Neuronal stem cell (in vitro differentiated cells): ENCODE measurements around the gene DNMT3B.

Experiments
- DNase-seq: peaks from one replicate; pipeline ENCODE4 v3.0.0-alpha.2; 2013; ENCODE audit warnings: low spot score
- H2AFZ ChIP-seq: one replicate; pipeline ENCODE4 v1.6.1; 2013; ENCODE audit warnings: mild to moderate bottlenecking, low read length, inconsistent platforms
- H2AK5ac ChIP-seq: 2 replicates; pipeline ENCODE4 v1.6.1; 2013; ENCODE audit warnings: low read depth, mild to moderate bottlenecking, inconsistent platforms, low read length, moderate library complexity, mixed read lengths
- H2BK120ac ChIP-seq: 2 replicates; pipeline ENCODE4 v1.6.1; 2013; ENCODE audit warnings: low read depth, mild to moderate bottlenecking, inconsistent platforms, low read length, moderate library complexity, mixed read lengths
- H2BK12ac ChIP-seq: one replicate; pipeline ENCODE4 v1.6.1; 2013; ENCODE audit warnings: low read length, inconsistent platforms
- H2BK15ac ChIP-seq: 2 replicates; pipeline ENCODE4 v1.6.1; 2013; ENCODE audit warnings: mild to moderate bottlenecking, low read length, inconsistent platforms, mixed read lengths
- H2BK5ac ChIP-seq: one replicate; pipeline ENCODE4 v1.6.1; 2013; ENCODE audit warnings: inconsistent platforms, mild to moderate bottlenecking, low read length, moderate library complexity
- H3K14ac ChIP-seq: one replicate; pipeline ENCODE4 v1.6.1; 2013; ENCODE audit warnings: low read length, inconsistent platforms
- H3K18ac ChIP-seq: 2 replicates; pipeline ENCODE4 v1.6.1; 2013; ENCODE audit warnings: low read length, inconsistent platforms
- H3K23ac ChIP-seq: 2 replicates; pipeline ENCODE4 v1.6.1; 2013; ENCODE audit warnings: low read depth, mild to moderate bottlenecking, mixed read lengths, low read length, inconsistent platforms; ENCODE audit not compliant: poor library complexity
- H3K27ac ChIP-seq: replicated peaks from 3 replicates; pipeline ENCODE4 v1.5.1; 2013; ENCODE audit warnings: low read length, inconsistent platforms
- H3K27me3 ChIP-seq, 3 experiments: 2 replicates each; pipeline ENCODE4 v1.6.1; 2013; ENCODE audit warnings: low read length in 3 of 3, mild to moderate bottlenecking in 2 of 3, inconsistent platforms in 1 of 3, low read depth in 1 of 3, mixed read lengths in 1 of 3, moderate library complexity in 1 of 3; ENCODE audit not compliant: control insufficient read depth in 3 of 3, insufficient read depth in 3 of 3
- H3K36me3 ChIP-seq, 2 donors: replicated peaks in 1 of 2; 2 replicates each; pipeline ENCODE4 v1.6.1; 2013; ENCODE audit warnings: low read length in 2 of 2; ENCODE audit not compliant: control insufficient read depth in 2 of 2, insufficient read depth in 2 of 2
- H3K4ac ChIP-seq: 2 replicates; pipeline ENCODE4 v1.6.1; 2013; ENCODE audit warnings: inconsistent platforms, mild to moderate bottlenecking, low read length, moderate library complexity
- H3K4me1 ChIP-seq, 2 donors: 1 replicate in 1 of 2; 2 replicates in 1 of 2; pipeline ENCODE4 v1.6.1; 2013; ENCODE audit warnings: low read length in 2 of 2, low read depth in 1 of 2; ENCODE audit not compliant: control insufficient read depth in 2 of 2, insufficient read depth in 1 of 2
- H3K4me2 ChIP-seq: one replicate; pipeline ENCODE4 v1.6.1; 2013; ENCODE audit warnings: mild to moderate bottlenecking, low read length, inconsistent platforms; ENCODE audit not compliant: insufficient read depth, poor library complexity, severe bottlenecking
- H3K4me3 ChIP-seq, 2 donors: 2 replicates each; pipeline ENCODE4 v1.5.1; 2013; ENCODE audit warnings: low read length in 2 of 2, mild to moderate bottlenecking in 2 of 2, inconsistent platforms in 1 of 2, moderate library complexity in 1 of 2
- H3K79me1 ChIP-seq: one replicate; pipeline ENCODE4 v1.6.1; 2013; ENCODE audit warnings: low read depth, mild to moderate bottlenecking, inconsistent platforms, low read length, moderate library complexity
- H3K9ac ChIP-seq: one replicate; pipeline ENCODE4 v1.6.1; 2013; ENCODE audit warnings: mild to moderate bottlenecking, low read depth, low read length, inconsistent platforms; ENCODE audit not compliant: poor library complexity
- H3K9me3 ChIP-seq, 2 donors: replicated peaks in 1 of 2; 2 replicates each; pipeline versions ENCODE3 to v1.6.1; 2013; ENCODE audit warnings: low read length in 2 of 2, mild to moderate bottlenecking in 2 of 2, inconsistent platforms in 1 of 2, low read depth in 1 of 2, mixed read lengths in 1 of 2, moderate library complexity in 1 of 2; ENCODE audit not compliant: control insufficient read depth in 2 of 2, insufficient read depth in 1 of 2
- H4K8ac ChIP-seq: one replicate; pipeline ENCODE4 v1.6.1; 2013; ENCODE audit warnings: low read depth, mild to moderate bottlenecking, inconsistent platforms, low read length, moderate library complexity
- H4K91ac ChIP-seq: one replicate; pipeline ENCODE4 v1.6.1; 2013; ENCODE audit warnings: low read length, low read depth, mild to moderate bottlenecking, inconsistent platforms; ENCODE audit not compliant: poor library complexity
- WGBS, 2 donors: extraction: QIAGEN DNeasy Blood & Tissue Kit; methylation state at CpG; one replicate each; pipeline ENCODE4 v1.1.7; 2013; ENCODE audit warnings: missing lambda C conversion rate in 2 of 2, mixed read lengths in 1 of 2; ENCODE audit not compliant: insufficient read length in 2 of 2, insufficient replicate concordance in 1 of 2; ENCODE audit errors: extremely low coverage in 2 of 2; 5-methylcytosine and 5-hydroxymethylcytosine counted together

DNMT3B gene

DNA sequence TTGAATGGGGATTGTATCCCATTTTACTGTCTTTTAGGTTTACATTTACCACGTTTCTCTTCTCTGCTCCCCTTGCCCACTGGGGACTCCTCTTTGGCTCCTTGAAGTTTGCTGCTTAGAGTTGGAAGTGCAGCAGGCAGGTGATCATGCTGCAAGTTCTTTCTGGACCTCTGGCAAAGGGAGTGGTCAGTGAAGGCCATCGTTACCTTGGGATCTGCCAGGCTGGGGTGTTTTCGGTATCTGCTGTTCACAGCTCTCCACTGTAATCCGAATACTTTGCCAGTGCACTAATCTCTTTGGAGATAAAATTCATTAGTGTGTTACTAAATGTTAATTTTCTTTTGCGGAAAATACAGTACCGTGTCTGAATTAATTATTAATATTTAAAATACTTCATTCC is 87.4 kb downstream of the DNMT3B start:
- H3K9ac ChIP-seq, result no peak overlapping the region
- no peak overlapping the region for H3K23ac ChIP-seq
- no peak overlapping the region for H3K4me2 ChIP-seq
- no peak overlapping the region for H4K91ac ChIP-seq
- H3K4me3 ChIP-seq, result no peak overlapping the region
- H3K4ac ChIP-seq, result no peak overlapping the region
- H3K36me3 ChIP-seq, result peaks cover 26 to 89% of the 10 kb centered on the region in 2 donors
- H2BK120ac ChIP-seq, result no peak overlapping the region
- H3K9me3 ChIP-seq, result no peaks in the 10 kb centered on the region
- no peak overlapping the region for H2BK12ac ChIP-seq
- H2AFZ ChIP-seq, result no peak overlapping the region
- no peak overlapping the region for H4K8ac ChIP-seq
- no peak overlapping the region for H3K14ac ChIP-seq
- H3K4me1 ChIP-seq, result peaks cover 0 to 2% of the 10 kb centered on the region in 2 donors
- no peak for DNase-seq
- no peak overlapping the region for H3K27ac ChIP-seq
- no peaks in the 10 kb centered on the region for H3K27me3 ChIP-seq
- no peak overlapping the region for H2AK5ac ChIP-seq
- no peaks in the 10 kb centered on the region for H3K79me1 ChIP-seq
- no CpG with 5 or more reads among the region's 6 CpGs for WGBS, 2 donors
- H2BK5ac ChIP-seq, result no peak overlapping the region
- H3K18ac ChIP-seq, result no peak overlapping the region
- no peak overlapping the region for H2BK15ac ChIP-seq

DNA sequence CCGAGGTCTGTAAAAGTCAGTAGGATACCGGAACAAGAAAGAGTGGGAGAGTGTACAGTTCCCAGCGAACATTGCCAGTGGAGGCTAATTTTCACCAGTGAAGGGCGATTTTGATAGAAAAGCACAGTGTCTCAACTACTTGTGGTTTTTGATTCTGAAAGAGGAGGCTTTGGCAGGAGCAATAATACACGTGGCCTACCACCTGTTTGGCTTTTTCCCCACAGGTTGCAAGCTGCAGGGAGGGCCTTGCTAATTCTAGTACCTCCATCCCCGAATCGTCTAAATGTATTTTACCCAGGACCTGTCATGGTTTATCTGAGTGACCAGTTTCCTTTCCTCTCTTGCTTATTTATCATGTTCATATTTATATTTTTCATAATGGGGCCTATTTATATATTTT is 93.2 kb downstream of the DNMT3B start:
- no peak overlapping the region for H2BK5ac ChIP-seq
- H2BK120ac ChIP-seq, result no peak overlapping the region
- H4K8ac ChIP-seq, result no peak overlapping the region
- H3K79me1 ChIP-seq, result no peaks in the 10 kb centered on the region
- H3K36me3 ChIP-seq, result peaks cover 14 to 69% of the 10 kb centered on the region in 2 donors
- H2AFZ ChIP-seq, result no peak overlapping the region
- no peak overlapping the region for H2BK15ac ChIP-seq
- H3K9me3 ChIP-seq, result no peaks in the 10 kb centered on the region
- no peak for DNase-seq
- no peak overlapping the region for H3K27ac ChIP-seq
- H3K23ac ChIP-seq, result no peak overlapping the region
- H3K27me3 ChIP-seq, result no peaks in the 10 kb centered on the region
- no peak overlapping the region for H2AK5ac ChIP-seq
- H3K9ac ChIP-seq, result no peak overlapping the region
- H3K14ac ChIP-seq, result no peak overlapping the region
- no peak overlapping the region for H3K4ac ChIP-seq
- H3K18ac ChIP-seq, result no peak overlapping the region
- no CpG with 5 or more reads among the region's 7 CpGs for WGBS, 2 donors
- peaks cover 0 to 5% of the 10 kb centered on the region in 2 donors for H3K4me1 ChIP-seq
- no peak overlapping the region for H4K91ac ChIP-seq
- no peak overlapping the region for H2BK12ac ChIP-seq
- no peak overlapping the region for H3K4me2 ChIP-seq
- no peak overlapping the region for H3K4me3 ChIP-seq

DNA sequence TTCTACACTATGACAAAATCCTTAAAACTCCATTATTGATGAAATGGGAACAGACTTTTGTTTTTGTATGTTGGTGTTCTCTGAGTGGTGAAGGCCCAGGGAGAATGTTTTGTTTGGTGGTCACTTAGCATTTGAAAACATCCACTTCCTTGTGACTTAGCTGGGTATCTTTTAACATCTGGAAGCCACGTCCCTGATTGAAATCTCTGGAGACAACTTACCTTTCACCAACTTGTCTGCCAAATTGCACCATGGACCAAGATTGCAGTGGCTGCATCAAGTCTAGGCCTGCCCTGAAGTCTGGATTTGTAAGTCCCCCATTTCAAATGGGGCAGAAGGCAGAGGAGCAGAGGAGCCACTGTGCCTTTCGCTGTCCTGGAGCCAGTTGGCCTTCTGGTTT is 96.0 kb downstream of the DNMT3B start:
- Histone ChIP-seq H2AK5ac (no peak overlapping the region), H2BK15ac (no peak overlapping the region), H3K4me3 (no peak overlapping the region), H3K4me1 (peaks cover 0 to 5% of the 10 kb centered on the region in 2 donors), H3K79me1 (no peaks in the 10 kb centered on the region), H3K4ac (no peak overlapping the region), H3K18ac (no peak overlapping the region), H2BK12ac (no peak overlapping the region), H4K91ac (no peak overlapping the region), H2BK5ac (no peak overlapping the region), H3K14ac (no peak overlapping the region), H3K23ac (no peak overlapping the region), H4K8ac (no peak overlapping the region), H3K4me2 (no peak overlapping the region), H3K9ac (no peak overlapping the region), H3K9me3 (no peaks in the 10 kb centered on the region), H2BK120ac (no peak overlapping the region), H3K27me3 (no peaks in the 10 kb centered on the region), H3K27ac (no peak overlapping the region), H3K36me3 (peaks cover 7 to 44% of the 10 kb centered on the region in 2 donors), H2AFZ (no peak overlapping the region)
- no peak for DNase-seq
- no CpG with 5 or more reads among the region's 2 CpGs for WGBS, 2 donors
